Measurements from ENCODE around the gene GAA. TPM values are rescaled to one million over a fixed set of nuclear protein-coding genes. Genes with fewer than 3 reads are reported as not detected.

The GAA gene
- total RNA-seq, 3 donors from 2014 or later, result 40.6 to 80.3 (median 56.5) TPM

- intact Hi-C loops (cut with DNase I; ENCODE audit: low total_unique reads), result no loop called here
- Histone ChIP-seq H3K36me3 (no peaks in the 10 kb centered on the region), H3K27me3 (no peaks in the 10 kb centered on the region), H3K4me3 (no peak overlapping the region), H3K4me1 (peaks cover 0 to 7% of the 10 kb centered on the region in 2 donors), H3K27ac (peak overlapping the region; percentile 87 to 89), H3K9me3 (no peaks in the 10 kb centered on the region)
- TF ChIP-seq, protein P1, sequence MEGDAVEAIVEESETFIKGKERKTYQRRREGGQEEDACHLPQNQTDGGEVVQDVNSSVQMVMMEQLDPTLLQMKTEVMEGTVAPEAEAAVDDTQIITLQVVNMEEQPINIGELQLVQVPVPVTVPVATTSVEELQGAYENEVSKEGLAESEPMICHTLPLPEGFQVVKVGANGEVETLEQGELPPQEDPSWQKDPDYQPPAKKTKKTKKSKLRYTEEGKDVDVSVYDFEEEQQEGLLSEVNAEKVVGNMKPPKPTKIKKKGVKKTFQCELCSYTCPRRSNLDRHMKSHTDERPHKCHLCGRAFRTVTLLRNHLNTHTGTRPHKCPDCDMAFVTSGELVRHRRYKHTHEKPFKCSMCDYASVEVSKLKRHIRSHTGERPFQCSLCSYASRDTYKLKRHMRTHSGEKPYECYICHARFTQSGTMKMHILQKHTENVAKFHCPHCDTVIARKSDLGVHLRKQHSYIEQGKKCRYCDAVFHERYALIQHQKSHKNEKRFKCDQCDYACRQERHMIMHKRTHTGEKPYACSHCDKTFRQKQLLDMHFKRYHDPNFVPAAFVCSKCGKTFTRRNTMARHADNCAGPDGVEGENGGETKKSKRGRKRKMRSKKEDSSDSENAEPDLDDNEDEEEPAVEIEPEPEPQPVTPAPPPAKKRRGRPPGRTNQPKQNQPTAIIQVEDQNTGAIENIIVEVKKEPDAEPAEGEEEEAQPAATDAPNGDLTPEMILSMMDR (IDR thresholded peaks at IDR 0.05), result no peak
- TF ChIP-seq POLR2A (IDR thresholded peaks at IDR 0.05), result no peak
- peak; percentile 58 to 82 for DNase-seq (ENCODE audit: low spot score in 2 of 2)
Measured at GRCh38 chr17:80123791-80124190, 22.4 kb downstream of the GAA start.

DNA sequence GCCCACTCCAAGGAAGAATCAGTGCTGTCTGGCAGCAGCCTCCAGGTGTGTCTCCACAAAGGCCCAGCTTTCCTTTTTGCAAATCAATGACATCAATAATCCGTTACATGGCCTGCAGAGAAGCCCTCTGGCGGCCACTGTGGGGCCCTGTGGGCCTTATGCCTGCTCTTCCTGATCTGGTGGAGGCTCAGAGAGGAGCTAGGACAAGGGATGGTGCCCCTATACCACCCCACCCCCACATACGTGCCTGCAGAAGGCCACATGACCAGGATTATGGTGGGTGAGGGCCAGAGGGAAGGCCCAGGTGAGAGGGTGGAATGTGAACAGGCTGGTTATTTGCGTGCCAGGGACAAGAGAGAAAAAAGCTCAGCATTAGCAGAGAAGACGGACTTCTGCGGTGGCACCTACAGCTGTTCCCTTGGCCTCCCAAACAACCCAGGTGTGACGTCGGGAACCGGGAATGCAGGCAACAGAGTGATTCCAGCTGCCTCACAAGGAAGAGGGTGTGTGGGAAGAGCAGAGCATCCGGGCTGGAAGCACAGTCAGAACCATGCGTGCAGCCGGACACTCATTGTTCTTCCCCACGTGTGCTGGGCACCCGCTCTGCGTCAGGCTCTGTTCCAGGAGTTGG is 23.1 kb downstream of the GAA start:
- Histone ChIP-seq H3K27ac (peak overlapping the region; percentile 87 to 89), H3K9me3 (no peaks in the 10 kb centered on the region), H3K4me1 (peaks cover 0 to 7% of the 10 kb centered on the region in 2 donors), H3K27me3 (no peaks in the 10 kb centered on the region), H3K36me3 (no peaks in the 10 kb centered on the region), H3K4me3 (peak overlapping the region in 1 of 3 donors; percentile 9)
- peak in 1 of 2 donors; percentile 97 for DNase-seq (ENCODE audit: low spot score in 2 of 2)
- intact Hi-C loops (cut with DNase I; ENCODE audit: low total_unique reads), result no loop called here
- TF ChIP-seq POLR2A (IDR thresholded peaks at IDR 0.05), result no peak
- TF ChIP-seq, protein P1 (IDR thresholded peaks at IDR 0.05), result peak in 1 of 3 donors; percentile 22
- TF ChIP-seq POLR2AphosphoS5 (IDR thresholded peaks at IDR 0.05), result peak; percentile 21 to 75 (median 71)

- TF ChIP-seq POLR2AphosphoS5 (IDR thresholded peaks at IDR 0.05) (peak in 2 of 3 donors; percentile 20 to 34), POLR2A (IDR thresholded peaks at IDR 0.05) (no peak)
- TF ChIP-seq, protein P1 (IDR thresholded peaks at IDR 0.05), result no peak
- no peaks in the 10 kb centered on the region for H3K27me3 ChIP-seq
- peak in 1 of 2 donors; percentile 80 for DNase-seq (ENCODE audit: low spot score in 2 of 2)
Measured at GRCh38 chr17:80125656-80126448, 24.5 kb downstream of the GAA start.

DNA sequence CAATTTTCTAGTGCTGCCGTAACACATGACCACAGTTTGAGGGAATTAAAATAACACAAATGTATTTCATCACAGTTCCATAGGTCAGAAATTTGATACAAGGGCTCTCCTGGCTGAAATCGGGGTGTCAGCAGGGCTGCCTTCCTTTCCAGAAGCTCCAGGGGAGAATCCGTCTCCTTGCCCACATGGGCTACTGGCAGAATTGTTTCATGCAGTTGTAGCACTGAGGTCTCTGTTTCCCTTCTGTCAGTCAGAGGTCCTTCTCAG is 25.0 kb downstream of the GAA start:
- intact Hi-C loops (cut with DNase I; ENCODE audit: low total_unique reads), result no loop called here

More at GRCh38 chr17:80125656-80126448, 24.5 kb downstream of the GAA start:
- Histone ChIP-seq H3K36me3 (no peaks in the 10 kb centered on the region), H3K4me3 (no peak overlapping the region), H3K4me1 (peaks cover 0 to 7% of the 10 kb centered on the region in 2 donors), H3K27ac (peak overlapping the region; percentile 57 to 89), H3K9me3 (no peaks in the 10 kb centered on the region)
- intact Hi-C loops (cut with DNase I; ENCODE audit: low total_unique reads), result no loop called here

More for the DNA sequence above, 25.0 kb downstream of the GAA start:
- no peaks in the 10 kb centered on the region for H3K36me3 ChIP-seq
- peaks cover 0 to 7% of the 10 kb centered on the region in 2 donors for H3K4me1 ChIP-seq
- peak overlapping the region; percentile 57 to 89 for H3K27ac ChIP-seq
- no peaks in the 10 kb centered on the region for H3K27me3 ChIP-seq
- H3K4me3 ChIP-seq, result no peak overlapping the region
- TF ChIP-seq POLR2AphosphoS5 (IDR thresholded peaks at IDR 0.05) (no peak), POLR2A (IDR thresholded peaks at IDR 0.05) (no peak)
- TF ChIP-seq, protein P1 (IDR thresholded peaks at IDR 0.05), result no peak
- DNase-seq (ENCODE audit: low spot score in 2 of 2), result no peak
- no peaks in the 10 kb centered on the region for H3K9me3 ChIP-seq

Data from breast epithelium (tissue), 4 donors.